C4-2B (cell line): ENCODE results near the gene TNS1.

Experiments
- CTCF ChIP-seq: fragments of 450-650 bp; conservative IDR thresholded peaks from 2 replicates; pipeline ENCODE4 v1.5.1; 2017; ENCODE audit warnings: mild to moderate bottlenecking
- ZFX ChIP-seq: fragments of 450-650 bp; IDR thresholded peaks from 2 replicates; pipeline ENCODE4 v1.6.1; 2017

GRCh38 chr2:217919204-217919603 lies 83.6 kb downstream of the TNS1 start:
- TF ChIP-seq CTCF (no peak), ZFX (no peak)
